K562 (cell line): ENCODE results near the gene MOGAT2. TPM values are rescaled to one million over a fixed set of nuclear protein-coding genes. Genes with fewer than 3 reads are reported as not detected.
"Not testable (repeated sequence)": the region's sequence is repeated elsewhere in the genome, so short reads cannot be mapped to it uniquely, and the experiment has no call there.

Source experiments
- ATAC-seq: fragments of 200-7000 bp; cut with Tn5 transposase; 3 replicates; pipeline ENCODE4 v1.9.1; 2020; ENCODE audit warnings: moderate library complexity
- BruUV-seq: library from RNA; stranded (reverse); fragments of 400-500 nt; replicated peaks from 2 replicates; lab custom pipeline; 2021; lab: Mats Ljungman, UMichigan
- CTCF ChIA-PET: fragments of 300-600 bp; formaldehyde crosslinking; extraction: SDS; loops from one replicate; lab custom pipeline; 2021; ENCODE audit warnings: low intra/inter-chr PET ratio; lab: Yijun Ruan, JAX
- POLR2A ChIA-PET: fragments of 300-600, 350-650 bp; sonication (Branson Sonifier 250); formaldehyde crosslinking; extraction: SDS; loops from one replicate; lab custom pipeline; 2021; ENCODE audit warnings: antibody characterized with exemption, inconsistent platforms; lab: Yijun Ruan, JAX
- DNase-seq, 4 experiments: peaks; one replicate each; pipeline versions ENCODE4 v3.0.0 to v3.0.0-alpha.2; 2011 to 2018; ENCODE audit warnings: low spot score in 3 of 4, mixed read lengths in 3 of 4; ENCODE audit errors: extremely low read depth in 1 of 4
- FAIRE-seq: peaks from 2 replicates; lab custom pipeline; 2011; peaks lifted over from hg19 to GRCh38; lab: Jason Lieb, UNC
- H2AFZ ChIP-seq: 2 replicates; pipeline ENCODE4 v1.6.0; 2011; ENCODE audit warnings: low read depth, low read length, control low read depth, inconsistent platforms
- H3K27ac ChIP-seq: fragments of 200-600 bp; 3 replicates; pipeline ENCODE4 v1.8.0; 2011; ENCODE audit warnings: low read depth, mild to moderate bottlenecking, control low read depth, inconsistent platforms, low read length, moderate library complexity, mixed read lengths; ENCODE audit errors: extremely low read depth
- H3K27me3 ChIP-seq, 2 experiments: fragments of 300-600 bp in 1 of 2; 2 replicates in 1 of 2; 3 replicates in 1 of 2; pipeline versions ENCODE4 v1.6.0 to v1.8.0; 2011; ENCODE audit warnings: inconsistent platforms in 2 of 2, low read length in 2 of 2, mild to moderate bottlenecking in 1 of 2, mixed read lengths in 1 of 2, moderate library complexity in 1 of 2; ENCODE audit not compliant: control insufficient read depth in 2 of 2, insufficient read depth in 2 of 2
- H3K36me3 ChIP-seq: fragments of 300-600 bp; 3 replicates; pipeline ENCODE4 v1.8.0; 2011; ENCODE audit warnings: mild to moderate bottlenecking, low read length, inconsistent platforms; ENCODE audit not compliant: control insufficient read depth, insufficient read depth
- H3K4me1 ChIP-seq, 2 experiments: fragments of 200-600 bp in 1 of 2; replicated peaks in 1 of 2; 2 replicates in 1 of 2; 3 replicates in 1 of 2; pipeline versions ENCODE4 v1.5.1 to v1.8.0; 2011; ENCODE audit warnings: inconsistent platforms in 2 of 2, low read length in 2 of 2, mild to moderate bottlenecking in 1 of 2, mixed read lengths in 1 of 2, moderate library complexity in 1 of 2; ENCODE audit not compliant: control insufficient read depth in 2 of 2, insufficient read depth in 2 of 2
- H3K4me2 ChIP-seq: 2 replicates; pipeline ENCODE4 v1.6.1; 2011; ENCODE audit warnings: low read length, control low read depth, inconsistent platforms, mixed read lengths; ENCODE audit not compliant: insufficient read depth
- H3K4me3 ChIP-seq: fragments of 200-600 bp; sonication (generic), shearing (Covaris generic); 2 replicates; pipeline ENCODE4 v1.5.1; 2016; ENCODE audit warnings: control low read depth, inconsistent platforms
- H3K79me2 ChIP-seq: fragments of 200-600 bp; 3 replicates; pipeline ENCODE4 v1.8.0; 2011; ENCODE audit warnings: low read length, inconsistent platforms; ENCODE audit not compliant: control insufficient read depth, insufficient read depth
- H3K9ac ChIP-seq, 2 experiments: 2 replicates each; pipeline versions ENCODE4 v1.6.0 to v1.6.1; 2011; ENCODE audit warnings: low read depth in 2 of 2, low read length in 2 of 2, control low read depth in 1 of 2, inconsistent platforms in 1 of 2, mild to moderate bottlenecking in 1 of 2, mixed read lengths in 1 of 2; ENCODE audit not compliant: insufficient read depth in 1 of 2
- H3K9me1 ChIP-seq: one replicate; pipeline ENCODE4 v1.6.0; 2011; ENCODE audit warnings: inconsistent platforms, mild to moderate bottlenecking, low read length, moderate library complexity; ENCODE audit not compliant: control insufficient read depth, insufficient read depth
- H3K9me3 ChIP-seq: replicated peaks from 2 replicates; pipeline ENCODE4 v1.5.1; 2011; ENCODE audit warnings: low read depth, low read length, inconsistent platforms; ENCODE audit not compliant: control insufficient read depth, insufficient read depth
- H4K20me1 ChIP-seq: replicated peaks from 2 replicates; pipeline ENCODE4 v1.6.1; 2011; ENCODE audit warnings: low read length, inconsistent platforms, mixed read lengths; ENCODE audit not compliant: control insufficient read depth, insufficient read depth
- CEBPB ChIP-seq: fragments of 450-650 bp; IDR thresholded peaks from 2 replicates; pipeline ENCODE4 v1.6.1; 2016; ENCODE audit warnings: missing genetic modification characterization, missing compliant biosample characterization
- SPI1 ChIP-seq: IDR thresholded peaks from 2 replicates; pipeline ENCODE4 v1.6.1; 2011; ENCODE audit warnings: low read depth, low read length, control low read depth, borderline replicate concordance
- WGBS: fragments of 100-300 bp; shearing (Covaris generic); methylation state at CpG from one replicate; pipeline ENCODE4 v1.1.6; 2016; ENCODE audit warnings: low coverage, mixed read lengths; ENCODE audit not compliant: insufficient coverage; ENCODE audit errors: missing lambda C conversion rate; 5-methylcytosine and 5-hydroxymethylcytosine counted together
- in situ Hi-C: fragments of 300-500 bp; cut with MboI; formaldehyde crosslinking; loops from 4 replicates; pipeline ENCODE4 v1.15.0; 2018; ENCODE audit warnings: inconsistent platforms, mixed read lengths
- intact Hi-C: fragments of 100-400 bp; cut with micrococcal nuclease; formaldehyde crosslinking; loops from 2 replicates; pipeline ENCODE4 v1.14.2; 2022
- polyA plus RNA-seq, 8 experiments: library from polyadenylated mRNA; depleted of rRNA in 4 of 8; stranded (reverse) in 5 of 8; unstranded in 3 of 8; fragments of >200 nt; fragmentation: Nextera tagmentation in 2 of 8; fragmentation: Illumina TruSeq in 1 of 8; extraction: Ambion mirVana in 2 of 8; extraction: Trizol in 1 of 8; gene quantifications; 2 replicates each; pipeline versions ENCODE4 v1.2.1 to v1.2.3, GENCODE V29; 2011 to 2014; ENCODE audit warnings: inconsistent platforms in 1 of 8, missing spikeins in 1 of 8
- total RNA-seq, 7 experiments: library from RNA; depleted of rRNA in 6 of 7; stranded (reverse); fragments of >200 nt in 6 of 7; fragmentation: Illumina TruSeq in 2 of 7; extraction: Trizol in 2 of 7; gene quantifications; 2 replicates each; pipeline versions ENCODE4 v1.2.1 to v1.2.3, GENCODE V29; 2011 to 2021; ENCODE audit warnings: low replicate concordance in 1 of 7
- TF ChIP-seq, protein P1 (sequence below): fragments of 450-650 bp; IDR thresholded peaks from 2 replicates; pipeline ENCODE4 v1.6.1; 2016

MOGAT2 gene
- total and polyA plus RNA-seq, 9 of the 15 experiments (the other 6 are each of a cell fraction or from before 2014, with no cell fraction given), result 0.09 TPM; not detected in 7

GRCh38 chr11:75740681-75741080 is 23.0 kb downstream of the MOGAT2 start:
- intact Hi-C loops, result no loop called here
- in situ Hi-C loops, result no loop called here
- DNase-seq (no peak), FAIRE-seq (no peak), ATAC-seq (peak; percentile 24; the same call in 1 of the 3 replicates)
- no peak overlapping the region for H3K9ac ChIP-seq
- ChIA-PET CTCF (no interaction called here), POLR2A (interaction anchor here (0.8 kb wide), 1 partner anchor 46 kb away, joined by 3 read pairs; no protein-coding TSS in a partner anchor)
- peaks cover 14 to 18% of the 10 kb centered on the region in 2 experiments; a peak in 4 of 5 replicates for H3K27me3 ChIP-seq
- no peaks in the 10 kb centered on the region; the same call in 1 of the 2 replicates for H4K20me1 ChIP-seq
- H2AFZ ChIP-seq, result no peak overlapping the region
- TF ChIP-seq SPI1, result peak; percentile 27; the same call in 1 of the 2 replicates
- TF ChIP-seq, protein P1, sequence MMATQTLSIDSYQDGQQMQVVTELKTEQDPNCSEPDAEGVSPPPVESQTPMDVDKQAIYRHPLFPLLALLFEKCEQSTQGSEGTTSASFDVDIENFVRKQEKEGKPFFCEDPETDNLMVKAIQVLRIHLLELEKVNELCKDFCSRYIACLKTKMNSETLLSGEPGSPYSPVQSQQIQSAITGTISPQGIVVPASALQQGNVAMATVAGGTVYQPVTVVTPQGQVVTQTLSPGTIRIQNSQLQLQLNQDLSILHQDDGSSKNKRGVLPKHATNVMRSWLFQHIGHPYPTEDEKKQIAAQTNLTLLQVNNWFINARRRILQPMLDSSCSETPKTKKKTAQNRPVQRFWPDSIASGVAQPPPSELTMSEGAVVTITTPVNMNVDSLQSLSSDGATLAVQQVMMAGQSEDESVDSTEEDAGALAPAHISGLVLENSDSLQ, result no peak
- peaks cover 10 to 14% of the 10 kb centered on the region in 2 experiments for H3K4me1 ChIP-seq
- H3K4me3 ChIP-seq, result no peak overlapping the region
- H3K27ac ChIP-seq, result no peak overlapping the region
- H3K9me3 ChIP-seq, result no peaks in the 10 kb centered on the region
- no peaks in the 10 kb centered on the region for H3K79me2 ChIP-seq
- no peaks in the 10 kb centered on the region for H3K36me3 ChIP-seq
- no TSS peak for BruUV-seq
- H3K9me1 ChIP-seq, result no peaks in the 10 kb centered on the region
- no peak overlapping the region for H3K4me2 ChIP-seq
- 4% methylated on average over 1 of the region's 1 CpG for WGBS

DNA sequence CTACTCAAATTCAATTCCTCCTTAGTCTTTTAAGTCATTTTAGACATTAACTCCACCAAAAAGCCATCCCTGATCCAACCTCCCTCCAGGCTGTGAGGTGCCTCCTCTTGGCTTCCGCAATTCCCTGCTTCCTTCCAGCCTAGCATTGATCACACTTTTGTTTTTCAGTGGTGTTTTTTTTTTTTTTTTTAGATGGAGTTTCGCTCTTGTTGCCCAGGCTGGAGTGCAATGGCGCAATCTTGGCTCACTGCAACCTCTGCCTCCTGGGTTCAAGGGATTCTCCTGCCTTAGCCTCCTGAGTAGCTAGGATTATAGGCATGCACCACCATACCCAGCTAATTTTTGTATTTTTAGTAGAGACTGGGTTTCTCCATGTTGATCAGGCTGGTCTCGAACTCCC is 25.5 kb downstream of the MOGAT2 start:
- intact Hi-C loops, H3K79me2 ChIP-seq, H2AFZ ChIP-seq, H3K36me3 ChIP-seq, CTCF ChIA-PET, H3K9me3 ChIP-seq, H3K9me1 ChIP-seq, DNase-seq, H3K9ac ChIP-seq, POLR2A ChIA-PET, H3K4me3 ChIP-seq, H3K27me3 ChIP-seq, H3K4me2 ChIP-seq, H3K27ac ChIP-seq, BruUV-seq, in situ Hi-C loops, H4K20me1 ChIP-seq, FAIRE-seq, ATAC-seq: not testable (repeated sequence)
- TF ChIP-seq CEBPB (tag), result peak; percentile 36; the same call in 1 of the 2 replicates
- H3K4me1 ChIP-seq, result peaks cover 10 to 14% of the 10 kb centered on the region in 2 experiments
- WGBS, result 55% methylated on average over 4 of the region's 4 CpGs
